GM12878 (cell line): ENCODE results near the gene PTPRD. TPM values are rescaled to one million over a fixed set of nuclear protein-coding genes. Genes with fewer than 3 reads are reported as not detected.

ENCODE experiments used
- ATAC-seq: fragments of 200-7000 bp; cut with Tn5 transposase; 3 replicates; pipeline ENCODE4 v1.9.1; 2020; ENCODE audit warnings: mild to moderate bottlenecking, moderate library complexity
- BruUV-seq: library from RNA; stranded (reverse); fragments of 400-500 nt; replicated peaks from 2 replicates; lab custom pipeline; 2021; lab: Mats Ljungman, UMichigan
- CTCF ChIA-PET: fragments of 300-600 bp; sonication (Branson Sonifier 250); formaldehyde crosslinking; extraction: SDS; loops from one replicate; lab custom pipeline; 2021; ENCODE audit warnings: inconsistent platforms; lab: Yijun Ruan, JAX
- POLR2A ChIA-PET: fragments of 350-600 bp; formaldehyde crosslinking; extraction: SDS; loops from one replicate; lab custom pipeline; 2021; ENCODE audit warnings: inconsistent platforms; lab: Charles Lee
- RAD21 ChIA-PET: fragments of 300-600 bp; sonication (Branson Sonifier 250); formaldehyde crosslinking; loops from one replicate; lab custom pipeline; 2023; ENCODE audit warnings: antibody characterized with exemption; ENCODE audit not compliant: unreplicated experiment; lab: Charles Lee
- SMC1A ChIA-PET: fragments of 300-600 bp; sonication (Branson Sonifier 250); formaldehyde crosslinking; loops from one replicate; lab custom pipeline; 2023; ENCODE audit not compliant: unreplicated experiment, uncharacterized antibody; lab: Charles Lee
- DNase-seq: peaks from one replicate; pipeline ENCODE4 v3.0.0-alpha.2; 2011; ENCODE audit warnings: low read depth, low spot score
- FAIRE-seq: peaks from 3 replicates; lab custom pipeline; 2011; peaks lifted over from hg19 to GRCh38; lab: Jason Lieb, UNC
- H2AFZ ChIP-seq: 2 replicates; pipeline ENCODE4 v1.6.0; 2011; ENCODE audit warnings: low read depth, low read length, control low read depth; ENCODE audit not compliant: control insufficient read depth
- H3K27ac ChIP-seq: 2 replicates; pipeline ENCODE4 v1.5.1; 2011; ENCODE audit warnings: control low read depth; ENCODE audit not compliant: control insufficient read depth, insufficient read depth
- H3K27me3 ChIP-seq, 2 experiments: replicated peaks in 1 of 2; 2 replicates each; pipeline versions ENCODE4 v1.6.0 to v1.6.1; 2011; ENCODE audit warnings: low read length in 1 of 2; ENCODE audit not compliant: control insufficient read depth in 2 of 2, insufficient read depth in 2 of 2
- H3K36me3 ChIP-seq, 2 experiments: 2 replicates each; pipeline ENCODE4 v1.5.1; 2011; ENCODE audit warnings: low read length in 1 of 2; ENCODE audit not compliant: control insufficient read depth in 2 of 2, insufficient read depth in 2 of 2
- H3K4me1 ChIP-seq: 2 replicates; pipeline ENCODE4 v1.6.1; 2011; ENCODE audit warnings: mild to moderate bottlenecking, low read length, moderate library complexity, mixed read lengths; ENCODE audit not compliant: control insufficient read depth, insufficient read depth
- H3K4me2 ChIP-seq: 2 replicates; pipeline ENCODE4 v1.6.0; 2011; ENCODE audit warnings: control low read depth; ENCODE audit not compliant: control insufficient read depth, insufficient read depth
- H3K4me3 ChIP-seq: fragments of 200-600 bp; sonication (generic); 2 replicates; pipeline ENCODE4 v1.5.1; 2016
- H3K79me2 ChIP-seq: 2 replicates; pipeline ENCODE4 v1.6.0; 2011; ENCODE audit warnings: low read length; ENCODE audit not compliant: control insufficient read depth, insufficient read depth
- H3K9ac ChIP-seq: 2 replicates; pipeline ENCODE4 v1.8.0; 2011; ENCODE audit warnings: low read length, control low read depth, mixed read lengths; ENCODE audit not compliant: control insufficient read depth, insufficient read depth
- H3K9me3 ChIP-seq: replicated peaks from 3 replicates; pipeline ENCODE4 v1.5.1; 2011; ENCODE audit warnings: mild to moderate bottlenecking, low read length; ENCODE audit not compliant: control insufficient read depth, insufficient read depth
- H4K20me1 ChIP-seq: 2 replicates; pipeline ENCODE4 v1.6.0; 2011; ENCODE audit not compliant: control insufficient read depth, insufficient read depth
- CBX5 ChIP-seq: sonication (generic); IDR thresholded peaks from 2 replicates; pipeline ENCODE4 v1.6.1; 2016; ENCODE audit warnings: low read depth, moderate library complexity, mild to moderate bottlenecking, inconsistent platforms
- CEBPB ChIP-seq, 2 experiments: fragments of 150-350 bp in 1 of 2; IDR thresholded peaks; 2 replicates each; pipeline ENCODE4 v1.6.1; 2012 to 2014; ENCODE audit warnings: low read depth in 2 of 2, low read length in 2 of 2, borderline replicate concordance in 1 of 2, inconsistent platforms in 1 of 2
- DPF2 ChIP-seq: fragments of 450-650 bp; IDR thresholded peaks from 2 replicates; pipeline ENCODE4 v1.6.1; 2017; ENCODE audit warnings: mild to moderate bottlenecking
- MTA3 ChIP-seq: IDR thresholded peaks from 2 replicates; pipeline ENCODE4 v1.6.1; 2012; ENCODE audit warnings: low read length, inconsistent platforms, borderline replicate concordance
- MYB ChIP-seq: fragments of 150-350 bp; IDR thresholded peaks from 2 replicates; pipeline ENCODE4 v1.6.1; 2014; ENCODE audit warnings: mild to moderate bottlenecking, low read depth, low read length, borderline replicate concordance
- MYC ChIP-seq: IDR thresholded peaks from 2 replicates; pipeline ENCODE4 v1.6.1; 2011; ENCODE audit warnings: mild to moderate bottlenecking, low read length, moderate library complexity, inconsistent platforms; ENCODE audit not compliant: insufficient read depth, insufficient replicate concordance, insufficient read length, severe bottlenecking
- NKRF ChIP-seq: fragments of 450-650 bp; conservative IDR thresholded peaks from 2 replicates; pipeline ENCODE4 v1.6.1; 2017; ENCODE audit warnings: mild to moderate bottlenecking, moderate library complexity
- RB1 ChIP-seq: fragments of 450-650 bp; formaldehyde crosslinking; IDR thresholded peaks from 2 replicates; pipeline ENCODE4 v1.6.1; 2017; ENCODE audit warnings: mild to moderate bottlenecking, borderline replicate concordance
- RCOR1 ChIP-seq: conservative IDR thresholded peaks from 2 replicates; pipeline ENCODE4 v1.6.1; 2012; ENCODE audit warnings: low read depth, low read length, improper control_type of control experiment
- RELA ChIP-seq: fragments of 450-650 bp; IDR thresholded peaks from 2 replicates; pipeline ENCODE4 v1.8.0; 2014; ENCODE audit warnings: borderline replicate concordance; ENCODE audit not compliant: partially characterized antibody
- USF1 ChIP-seq: IDR thresholded peaks from 2 replicates; pipeline ENCODE4 v1.6.1; 2011; ENCODE audit warnings: borderline replicate concordance, low read depth, mild to moderate bottlenecking, moderate library complexity, mixed read lengths, low read length; ENCODE audit not compliant: insufficient read depth; ENCODE audit errors: extremely low read length
- ZBTB40 ChIP-seq: fragments of 450-650 bp; IDR thresholded peaks from 2 replicates; pipeline ENCODE4 v1.6.1; 2016; ENCODE audit warnings: mild to moderate bottlenecking, moderate library complexity, borderline replicate concordance
- WGBS: methylation state at CpG from one replicate; pipeline ENCODE4 v1.1.6; 2016; ENCODE audit warnings: low lambda C conversion rate; ENCODE audit not compliant: insufficient replicate concordance, insufficient coverage; ENCODE audit errors: missing lambda C conversion rate; 5-methylcytosine and 5-hydroxymethylcytosine counted together
- in situ Hi-C: fragments of 300-500 bp; cut with MboI; formaldehyde crosslinking; loops from 9 replicates; pipeline ENCODE4 v1.14.3; 2018; ENCODE audit warnings: mixed read lengths
- intact Hi-C: fragments of 100-400 bp; cut with micrococcal nuclease; formaldehyde crosslinking; loops from one replicate; pipeline ENCODE4 v1.14.2; 2022; ENCODE audit not compliant: unreplicated experiment
- polyA plus RNA-seq, 11 experiments: library from polyadenylated mRNA; depleted of rRNA in 4 of 11; unstranded in 6 of 11; stranded (reverse) in 5 of 11; fragments of >200 nt; fragmentation: Nextera tagmentation in 4 of 11; fragmentation: Illumina TruSeq in 1 of 11; extraction: Ambion mirVana in 4 of 11; extraction: Trizol in 1 of 11; gene quantifications; 1 replicate in 1 of 11; 2 replicates in 10 of 11; pipeline versions ENCODE4 v1.2.1 to v1.2.3, GENCODE V29; 2011 to 2016; ENCODE audit warnings: inconsistent platforms in 2 of 11, missing spikeins in 2 of 11, low read depth in 1 of 11
- total RNA-seq, 4 experiments: library from RNA; depleted of rRNA in 3 of 4; stranded (reverse); fragments of >200 nt in 3 of 4; fragmentation: Illumina TruSeq in 1 of 4; extraction: Trizol in 1 of 4; gene quantifications; 2 replicates each; pipeline versions ENCODE4 v1.2.1 to v1.2.3, GENCODE V29; 2013 to 2021

The PTPRD gene
- total and polyA plus RNA-seq, 10 of the 15 experiments (the other 5 are each of a cell fraction or from before 2014, with no cell fraction given), result under 0.01 to 0.05 (median 0.01) TPM; not detected in 7

GRCh38 chr9:10274988-10275387 lies 337.8 kb downstream of the PTPRD start:
- SMC1A ChIA-PET, result interaction anchor here (0.8 kb wide), 1 partner anchor 47 kb away, joined by 4 read pairs; no protein-coding TSS in a partner anchor
- Histone ChIP-seq H4K20me1 (no peaks in the 10 kb centered on the region), H3K4me2 (no peak overlapping the region), H3K4me1 (no peaks in the 10 kb centered on the region), H3K4me3 (no peak overlapping the region), H3K27me3 (no peaks in the 10 kb centered on the region), H2AFZ (no peak overlapping the region), H3K79me2 (no peaks in the 10 kb centered on the region), H3K27ac (no peak overlapping the region), H3K36me3 (no peaks in the 10 kb centered on the region), H3K9ac (no peak overlapping the region), H3K9me3 (no peaks in the 10 kb centered on the region)
- RAD21 ChIA-PET, result no interaction called here
- CTCF ChIA-PET, result interaction anchor here (1.2 kb wide), 1 partner anchor 215 kb away, joined by 5 read pairs; no protein-coding TSS in a partner anchor
- FAIRE-seq (no peak), DNase-seq (no peak), ATAC-seq (no peak)
- POLR2A ChIA-PET, result no interaction called here
- in situ Hi-C loops (no loop called here), intact Hi-C loops (no loop called here)
- BruUV-seq, result no TSS peak
- 4% methylated on average over 1 of the region's 1 CpG for WGBS
- TF ChIP-seq NKRF (no peak), RELA (no peak), RCOR1 (no peak), MTA3 (no peak), DPF2 (no peak), RB1 (no peak), MYC (no peak), CEBPB (IDR thresholded peaks at IDR 0.05; ENCODE audit: borderline replicate concordance in 1 of 2, low read depth in 2 of 2, low read length in 2 of 2) (no peak), CBX5 (no peak), MYB (no peak), ZBTB40 (no peak), USF1 (no peak)
